HG02840 (cell line): ENCODE measurements around the gene TSSK2.

Experiments
- ATAC-seq: cut with Tn5 transposase; IDR thresholded peaks from one replicate; pipeline ENCODE4 v1.9.1; 2021; ENCODE audit warnings: mild to moderate bottlenecking, moderate library complexity, moderate number of reproducible peaks; ENCODE audit not compliant: unreplicated experiment, low FRiP score

Gene TSSK2

DNA sequence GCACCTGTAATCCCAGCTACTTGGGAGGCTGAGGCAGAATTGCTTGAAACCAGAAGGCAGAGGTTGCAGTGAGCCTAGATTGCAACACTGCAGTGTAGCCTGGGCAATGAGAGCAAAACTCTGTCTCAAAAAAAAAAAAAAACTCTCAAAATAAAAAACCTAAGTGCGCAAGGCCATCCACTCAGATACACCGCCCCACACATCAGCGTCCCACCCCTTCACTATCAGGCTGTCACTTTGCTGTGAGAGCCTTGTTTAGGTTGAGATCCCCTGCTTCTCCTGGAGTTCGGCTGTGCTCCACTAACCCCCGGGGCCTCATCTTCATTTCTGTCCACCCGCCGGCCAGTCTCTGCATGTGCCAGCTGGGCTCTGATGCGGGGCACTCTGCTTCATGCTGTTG, 35.3 kb downstream of the TSSK2 start:
- no peak for ATAC-seq

DNA sequence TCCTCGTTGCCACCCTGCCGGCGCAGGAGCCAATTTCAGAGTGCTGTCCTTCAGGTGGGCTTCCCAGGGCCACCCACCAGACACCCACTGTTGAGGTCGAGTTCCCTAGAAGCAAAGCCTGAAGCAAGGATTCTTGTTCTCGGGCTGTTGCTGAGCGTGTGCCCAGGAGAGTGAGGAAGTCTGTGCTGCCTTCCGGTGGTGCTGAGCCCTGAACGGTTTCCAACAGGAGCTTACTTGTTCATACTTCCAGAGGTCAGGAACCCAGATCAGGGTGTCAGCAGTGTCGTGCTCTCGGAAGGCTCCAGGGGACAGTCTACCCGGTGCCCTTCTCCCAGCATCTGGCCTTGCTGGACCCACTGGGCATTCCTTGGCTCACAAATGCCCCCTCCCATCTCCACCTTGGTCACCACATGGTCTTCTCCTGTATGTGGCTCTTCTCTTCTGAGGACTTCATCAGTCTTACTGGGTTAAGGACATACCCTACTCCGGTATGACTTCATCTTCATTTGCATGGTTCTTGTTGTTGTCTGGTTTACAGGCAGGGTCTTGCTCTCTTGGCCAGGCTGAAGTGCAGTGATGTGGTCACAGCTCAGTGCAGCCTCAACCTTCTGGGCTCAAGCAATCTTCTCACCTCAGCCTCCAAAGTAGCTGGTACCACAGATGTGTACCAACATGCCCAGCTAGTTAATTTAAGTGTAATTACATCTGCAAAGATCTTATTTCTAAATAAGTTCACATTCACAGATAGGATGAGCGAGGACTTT, 36.2 kb downstream of the TSSK2 start:
- no peak for ATAC-seq

GRCh38 chr22:19168088-19168890, 37.2 kb downstream of the TSSK2 start:
- no peak for ATAC-seq

DNA sequence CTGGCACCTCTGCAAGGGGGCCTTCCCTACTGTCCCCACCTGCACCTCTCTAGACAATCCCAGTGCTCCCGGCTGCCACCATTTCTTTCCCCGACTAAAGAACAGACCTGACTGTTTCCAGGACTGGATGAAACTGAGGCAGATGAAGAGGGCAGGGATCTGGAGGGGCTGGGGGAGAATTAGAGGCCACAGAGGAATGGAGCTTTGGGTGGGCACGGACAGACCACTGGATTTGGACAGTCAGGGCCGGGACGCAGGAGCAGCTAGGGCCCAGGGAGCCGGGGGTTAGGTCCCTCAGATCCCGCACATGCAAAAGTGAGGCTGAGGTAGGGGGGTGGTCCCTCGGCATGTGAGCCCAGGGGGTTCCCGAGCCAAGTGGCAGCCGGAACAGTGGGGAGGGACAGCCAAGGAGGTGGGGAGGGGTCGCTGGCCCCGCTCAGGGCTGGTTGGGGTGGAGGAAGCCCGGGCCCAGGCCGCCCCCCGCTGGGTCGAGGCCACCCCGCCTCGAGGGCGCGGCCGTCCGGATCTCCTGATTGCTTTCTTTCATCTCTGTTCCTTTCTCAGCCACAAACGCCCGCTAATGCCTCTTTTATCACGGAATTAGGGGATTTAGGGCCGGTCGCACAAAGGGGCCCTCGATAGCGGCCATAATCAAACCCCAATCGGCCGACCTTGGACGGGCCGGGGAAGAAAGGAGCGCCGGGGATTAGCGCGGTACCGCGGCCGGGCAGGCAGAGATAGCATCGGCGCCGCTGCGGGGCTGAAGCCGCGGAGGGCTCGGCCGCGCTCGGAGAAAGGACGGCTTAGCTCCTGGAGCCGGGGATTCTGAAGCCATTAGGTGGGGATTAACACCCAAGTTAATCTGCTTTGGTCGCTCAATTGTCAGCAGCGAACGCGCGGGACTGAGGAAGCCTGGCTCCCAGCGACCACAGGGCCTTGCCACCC, 38.2 kb downstream of the TSSK2 start:
- no peak for ATAC-seq

DNA sequence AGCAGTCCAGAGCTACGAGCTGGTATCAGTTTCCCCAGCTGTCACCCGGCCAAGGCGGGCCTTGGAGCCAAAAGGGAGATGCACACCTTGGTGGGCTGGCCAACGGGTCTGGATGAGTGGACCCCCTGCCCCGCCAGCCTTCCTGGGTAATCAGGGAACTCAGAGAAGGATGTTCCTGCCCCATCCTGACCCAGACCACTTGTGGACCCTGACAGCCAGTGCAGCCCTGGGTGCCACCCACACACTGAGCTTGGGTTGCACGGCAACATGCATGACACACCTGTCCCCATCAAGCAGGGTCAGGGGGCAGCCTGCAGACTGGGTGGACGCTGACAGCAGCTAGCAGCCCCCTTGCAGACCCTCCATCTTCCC, 38.8 kb downstream of the TSSK2 start:
- no peak for ATAC-seq

DNA sequence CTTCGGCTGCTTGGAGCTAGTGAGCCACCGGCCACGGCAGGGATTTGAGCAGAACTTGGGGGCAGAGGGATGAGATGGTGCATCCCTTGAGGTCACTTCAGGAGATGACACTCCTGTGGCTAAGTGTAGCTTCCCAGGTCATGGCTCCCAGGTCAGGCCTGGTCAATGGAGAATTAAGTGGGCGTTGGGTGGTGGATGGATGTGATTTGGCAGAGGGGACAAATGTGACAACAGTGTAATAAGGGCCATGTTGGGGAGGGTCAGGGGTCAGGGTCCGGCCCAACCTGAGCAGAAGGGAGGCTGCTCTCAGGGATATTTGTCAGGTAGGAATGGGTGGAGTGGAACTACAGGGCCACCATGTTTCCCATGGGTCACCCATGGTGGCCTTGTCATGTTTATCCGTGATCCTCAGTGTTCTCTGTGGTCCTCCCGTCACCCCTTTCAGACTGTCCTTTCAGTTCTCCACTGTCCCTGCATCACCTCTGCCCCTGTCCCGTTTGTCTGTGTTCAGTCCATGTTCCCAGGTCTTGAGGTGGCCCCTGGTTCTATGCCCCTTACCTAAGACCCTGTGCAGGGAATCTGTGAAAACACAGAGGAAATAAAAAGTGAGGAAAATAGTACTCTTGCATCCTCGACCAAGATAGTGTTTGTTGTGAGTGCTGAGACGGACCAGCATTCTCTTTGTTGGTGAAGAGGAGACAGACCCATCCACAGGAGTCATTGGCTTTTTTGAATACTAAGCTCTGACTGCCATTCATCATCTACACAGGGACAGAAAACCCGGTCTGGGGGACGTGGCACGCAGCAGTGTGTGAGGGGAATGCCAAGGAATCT, 41.3 kb downstream of the TSSK2 start:
- no peak for ATAC-seq

DNA sequence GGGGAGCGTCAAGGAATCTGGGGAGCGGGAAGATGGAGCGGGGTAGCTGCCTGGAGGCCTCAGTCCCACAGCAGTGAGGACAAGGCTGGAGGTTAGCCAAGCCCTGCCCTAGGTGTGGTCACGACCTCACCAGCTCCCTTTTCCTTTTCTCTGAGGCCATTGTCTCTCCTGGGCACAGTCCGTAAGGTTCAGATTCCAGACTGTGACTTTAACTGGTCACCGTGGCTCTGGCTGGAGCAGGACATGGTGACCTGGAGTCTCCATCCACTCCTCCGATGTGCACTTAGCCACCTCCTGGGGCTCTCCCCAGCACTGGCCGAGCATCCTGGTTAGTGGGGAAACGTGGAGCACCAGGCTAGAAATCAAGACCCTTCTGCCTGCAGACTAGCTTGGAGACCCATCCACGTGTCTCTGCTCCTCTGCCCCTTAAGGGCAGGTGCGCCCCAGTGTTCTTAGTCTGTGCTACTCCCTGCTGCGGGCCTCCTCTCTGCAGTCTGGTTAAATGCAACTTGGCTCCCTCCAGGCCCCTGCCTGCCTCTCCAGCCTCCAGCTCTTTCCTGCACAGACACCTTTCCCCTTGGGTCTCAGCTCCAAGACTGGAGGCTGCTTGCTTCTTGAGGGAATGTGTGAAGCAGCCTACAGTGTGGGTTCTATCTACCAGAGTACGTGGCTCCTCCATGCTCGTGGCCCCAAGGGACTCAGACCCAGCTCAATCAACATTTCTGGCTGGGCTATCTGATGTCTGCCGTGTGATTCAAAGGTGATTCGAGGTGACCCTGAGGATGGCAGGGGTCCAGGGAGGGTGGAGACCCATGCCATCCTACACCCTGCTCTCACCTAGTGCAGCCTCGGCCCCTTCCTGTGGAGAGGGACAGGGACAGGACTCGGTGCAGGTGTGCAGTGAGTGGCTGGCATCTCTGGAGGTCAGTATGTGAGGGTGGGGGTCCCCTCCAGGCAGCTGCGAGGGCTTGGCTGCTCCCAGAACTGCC, 42.2 kb downstream of the TSSK2 start:
- no peak for ATAC-seq

DNA sequence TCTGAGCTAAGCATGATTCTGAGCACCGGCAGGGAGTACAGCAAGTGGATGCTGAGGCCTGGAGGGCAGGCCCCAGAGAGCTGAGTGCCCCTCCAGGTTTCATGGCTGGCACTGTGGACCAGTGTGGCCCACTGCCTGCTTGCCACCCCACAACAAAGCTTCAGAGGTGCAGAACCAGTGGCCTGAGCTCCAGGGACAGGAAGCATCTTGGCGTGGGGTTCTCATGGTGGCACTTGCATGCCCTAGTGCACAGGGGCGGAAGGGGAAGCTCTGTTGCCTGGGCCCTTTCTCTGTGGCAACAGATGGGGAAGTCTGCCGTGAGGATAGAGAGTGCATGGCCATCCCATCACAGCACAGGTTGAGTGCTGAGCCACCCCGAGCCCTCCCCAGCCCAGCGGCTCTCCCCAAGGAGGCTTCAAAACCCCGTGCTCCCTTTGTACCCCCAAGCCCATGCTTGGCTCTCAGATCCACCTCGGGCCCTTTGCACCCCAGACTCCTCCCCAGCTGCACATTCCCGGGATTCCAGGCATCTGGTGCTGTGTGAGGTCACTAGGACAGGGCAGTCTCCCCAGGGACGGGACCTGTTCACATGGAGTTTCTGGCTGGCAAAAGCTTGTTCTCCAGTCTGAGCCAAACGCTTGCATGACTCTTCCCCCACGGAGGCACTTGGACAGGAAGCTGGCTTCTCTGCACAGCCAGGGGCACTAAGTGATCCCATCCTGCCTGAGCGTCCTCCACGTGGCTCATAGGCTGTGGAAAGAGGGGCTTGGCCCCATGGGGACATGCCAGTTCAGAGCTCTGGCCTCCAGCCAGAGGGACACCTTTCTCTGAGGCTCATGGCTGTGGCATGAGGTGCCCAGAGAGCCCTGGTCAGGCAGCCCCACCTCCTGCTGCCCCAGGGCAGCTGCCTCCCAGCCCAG, 43.3 kb downstream of the TSSK2 start:
- ATAC-seq: no peak

- no peak for ATAC-seq
Measured at GRCh38 chr22:19175026-19175601, 44.0 kb downstream of the TSSK2 start.

- ATAC-seq: no peak
Measured at GRCh38 chr22:19175602-19176174, 44.6 kb downstream of the TSSK2 start.

DNA sequence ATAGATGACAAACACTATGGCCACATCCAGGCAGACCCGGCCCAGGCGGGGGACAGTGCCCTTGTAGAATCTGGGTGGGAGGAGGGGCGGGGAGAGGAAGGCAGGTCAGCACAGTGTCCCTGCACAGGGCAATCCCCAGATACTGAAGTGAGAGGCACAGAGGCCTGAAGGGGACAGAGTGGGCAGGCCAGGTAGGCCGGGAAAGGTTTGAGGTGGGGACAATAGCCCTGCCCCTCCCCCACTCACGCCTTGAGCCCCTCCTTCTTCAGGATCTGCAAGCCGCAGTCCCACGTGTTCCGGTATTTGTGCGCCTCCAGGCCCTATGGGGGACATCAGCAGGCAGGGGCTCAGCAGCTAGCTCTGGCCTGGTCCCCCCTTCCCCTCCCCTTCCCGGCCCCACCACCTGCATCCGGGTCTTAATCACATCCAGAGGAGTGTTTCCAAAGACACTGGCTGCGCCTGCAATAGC, 45.1 kb downstream of the TSSK2 start:
- no peak for ATAC-seq

DNA sequence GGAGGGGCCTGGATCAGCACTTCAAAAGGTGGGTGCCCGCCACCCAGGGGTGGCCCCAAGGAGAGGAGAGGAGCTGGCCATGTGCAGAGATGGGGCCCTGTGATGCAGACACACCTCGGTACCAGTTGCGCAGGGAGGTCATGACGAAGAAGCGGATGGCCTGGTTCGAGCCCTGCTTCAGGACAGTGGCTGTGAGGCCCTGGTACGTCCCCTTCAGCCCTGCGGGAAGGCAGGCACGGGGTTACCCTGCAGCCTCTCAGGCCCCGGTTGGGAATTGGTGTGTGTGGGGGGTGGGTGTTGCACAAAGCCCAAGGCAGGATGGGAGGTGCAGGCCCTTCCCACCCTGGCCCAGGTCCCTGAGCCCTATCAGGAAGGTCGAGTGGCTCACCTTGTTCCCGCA, 45.6 kb downstream of the TSSK2 start:
- ATAC-seq: no peak

DNA sequence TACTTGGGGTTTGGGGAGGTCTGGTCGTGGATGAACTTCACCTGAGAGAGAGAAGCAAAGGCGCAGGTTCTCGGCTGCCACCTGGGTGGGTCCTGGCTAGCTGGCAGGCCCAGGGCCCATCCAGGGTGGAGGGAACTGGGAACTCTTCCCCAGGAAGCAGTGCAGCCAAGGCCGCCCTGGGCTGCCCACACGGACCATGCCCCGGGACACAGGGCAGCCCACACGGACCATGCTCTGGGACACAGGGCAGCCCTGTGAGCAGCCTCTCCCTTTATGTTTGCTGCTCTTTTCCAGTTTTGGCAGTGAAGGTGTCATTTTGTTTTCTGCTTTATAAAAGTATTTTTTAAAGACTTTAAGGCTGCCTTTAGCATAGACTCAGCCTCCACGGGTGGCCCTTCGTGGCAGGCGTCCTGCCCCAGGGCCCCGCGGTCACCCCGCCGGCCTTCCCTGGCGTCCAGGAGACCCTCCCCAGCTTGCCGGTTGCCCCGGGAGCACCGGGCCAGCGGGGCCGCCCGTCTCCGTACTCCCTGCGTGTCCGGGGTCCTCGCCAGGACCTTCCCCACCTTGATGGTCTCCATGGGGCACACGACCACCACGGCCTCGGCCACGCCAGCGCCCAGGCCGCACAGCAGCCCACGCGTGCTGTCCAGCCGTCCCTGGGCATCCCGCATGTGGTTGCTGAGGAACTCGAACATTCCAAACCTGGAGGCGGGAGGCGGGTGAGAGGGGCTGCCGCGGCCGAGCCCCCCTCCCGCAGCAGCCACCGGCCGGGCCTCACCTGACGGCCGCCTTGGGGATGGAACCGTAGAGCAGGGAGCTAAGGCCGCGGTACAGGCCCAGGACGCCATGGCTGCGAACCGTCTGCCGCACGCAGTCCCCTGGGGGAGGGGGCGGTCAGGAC, 46.3 kb downstream of the TSSK2 start:
- no peak for ATAC-seq

- ATAC-seq: peak; percentile 34
Measured at GRCh38 chr22:19178065-19178656, 47.1 kb downstream of the TSSK2 start.

DNA sequence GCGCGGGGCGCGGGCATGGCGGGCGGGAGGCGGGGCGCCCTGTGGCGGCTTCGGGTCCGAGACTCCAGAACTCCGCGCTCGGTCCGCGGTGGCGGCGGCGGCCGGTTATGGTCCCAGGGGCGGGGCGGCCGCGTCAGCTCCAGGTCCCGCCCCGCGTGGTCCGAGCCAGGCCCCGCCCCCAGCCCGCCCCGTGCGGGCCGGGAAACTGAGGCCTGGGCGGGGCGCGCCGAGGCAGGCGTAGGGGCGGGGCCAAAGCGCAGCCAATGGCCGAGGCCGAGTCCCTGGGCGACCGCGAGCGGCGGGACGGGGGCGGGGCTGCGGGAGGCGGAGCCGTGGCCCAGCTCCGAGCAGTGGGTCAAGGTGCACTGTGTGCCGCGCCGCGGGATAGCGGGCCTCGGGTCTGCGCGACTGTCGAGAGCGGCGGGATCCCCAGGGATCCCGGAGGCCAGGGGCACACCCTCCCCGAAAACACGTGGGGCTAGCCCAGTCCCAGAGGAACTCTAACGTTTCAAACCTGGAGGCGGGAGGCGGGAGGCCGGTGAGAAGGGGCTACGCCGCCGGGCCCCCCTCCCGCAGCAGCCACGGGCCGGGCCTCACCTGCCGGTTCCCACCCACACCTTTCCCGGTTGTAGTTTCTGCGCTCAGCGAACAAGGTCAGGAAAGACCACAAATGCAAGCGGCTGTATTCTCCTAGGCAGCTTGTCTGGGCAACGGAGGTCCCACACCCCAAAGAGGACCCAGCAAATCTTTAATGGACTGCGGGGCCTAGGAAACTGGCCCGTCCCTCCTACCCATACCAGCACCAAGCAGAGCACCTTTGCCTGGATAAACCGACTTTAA, 47.8 kb downstream of the TSSK2 start, which contains the start of gene SLC25A1:
TSS of gene SLC25A1 (minus strand) at position 80 of the 840 bp plus-strand sequence. CDS start at position 17, 63 bp downstream.
- ATAC-seq: peak; percentile 71
